Keratinocyte (primary cell): ENCODE results near the gene RAET1G.

Experiments used
- EZH2 ChIP-seq: IDR thresholded peaks from one replicate; pipeline ENCODE4 v1.6.1; 2012; ENCODE audit warnings: inconsistent platforms, mild to moderate bottlenecking, low read length, moderate library complexity
- TF ChIP-seq, protein P1 (sequence below), 3 experiments: IDR thresholded peaks in 1 of 3; conservative IDR thresholded peaks in 1 of 3; optimal IDR thresholded peaks in 1 of 3; 2 replicates in 2 of 3; 3 replicates in 1 of 3; pipeline versions ENCODE3 to v1.5.1; 2011; ENCODE audit warnings: low read length in 3 of 3, mild to moderate bottlenecking in 3 of 3, moderate library complexity in 2 of 3, control low read depth in 1 of 3, inconsistent platforms in 1 of 3; ENCODE audit not compliant: insufficient read depth in 2 of 3; ENCODE audit errors: extremely low read depth in 1 of 3

DNA sequence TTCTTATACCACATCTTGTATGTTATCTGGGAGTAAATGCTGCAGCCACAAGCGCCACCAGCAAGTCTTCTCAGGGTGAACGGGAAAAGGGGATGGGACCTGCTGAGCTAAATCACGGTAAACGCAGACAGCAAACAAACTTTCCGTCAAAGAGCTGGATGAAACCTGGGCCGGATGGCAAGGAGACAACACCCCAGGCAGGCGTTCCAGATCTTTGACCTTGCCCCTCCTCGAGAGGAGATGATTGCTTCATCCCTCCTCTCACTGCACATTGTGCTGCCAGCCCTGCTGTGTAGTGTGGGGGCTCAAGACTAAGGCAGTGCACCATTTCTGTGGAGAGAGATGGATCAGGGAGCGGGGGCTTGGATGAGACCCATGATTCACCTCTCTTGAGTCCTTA lies 34.8 kb downstream of the RAET1G start:
- TF ChIP-seq, protein P1, sequence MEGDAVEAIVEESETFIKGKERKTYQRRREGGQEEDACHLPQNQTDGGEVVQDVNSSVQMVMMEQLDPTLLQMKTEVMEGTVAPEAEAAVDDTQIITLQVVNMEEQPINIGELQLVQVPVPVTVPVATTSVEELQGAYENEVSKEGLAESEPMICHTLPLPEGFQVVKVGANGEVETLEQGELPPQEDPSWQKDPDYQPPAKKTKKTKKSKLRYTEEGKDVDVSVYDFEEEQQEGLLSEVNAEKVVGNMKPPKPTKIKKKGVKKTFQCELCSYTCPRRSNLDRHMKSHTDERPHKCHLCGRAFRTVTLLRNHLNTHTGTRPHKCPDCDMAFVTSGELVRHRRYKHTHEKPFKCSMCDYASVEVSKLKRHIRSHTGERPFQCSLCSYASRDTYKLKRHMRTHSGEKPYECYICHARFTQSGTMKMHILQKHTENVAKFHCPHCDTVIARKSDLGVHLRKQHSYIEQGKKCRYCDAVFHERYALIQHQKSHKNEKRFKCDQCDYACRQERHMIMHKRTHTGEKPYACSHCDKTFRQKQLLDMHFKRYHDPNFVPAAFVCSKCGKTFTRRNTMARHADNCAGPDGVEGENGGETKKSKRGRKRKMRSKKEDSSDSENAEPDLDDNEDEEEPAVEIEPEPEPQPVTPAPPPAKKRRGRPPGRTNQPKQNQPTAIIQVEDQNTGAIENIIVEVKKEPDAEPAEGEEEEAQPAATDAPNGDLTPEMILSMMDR (optimal IDR thresholded peaks at IDR 0.05 in 1 of 3, IDR thresholded peaks at IDR 0.05 in 1 of 3, conservative IDR thresholded peaks at IDR 0.05 in 1 of 3; ENCODE audit: extremely low read depth in 1 of 3, insufficient read depth in 2 of 3, low read length in 3 of 3), result no peak
- TF ChIP-seq EZH2, result no peak
